ENCODE data around the gene MSTO1.
"Not testable (repeated sequence)": the region's sequence is repeated elsewhere in the genome, so short reads cannot be mapped to it uniquely, and the experiment has no call there.

Gene MSTO1

GRCh38 chr1:155589282-155589681 is 20.7 kb upstream of the MSTO1 start:
- not testable (repeated sequence) for H3K4me1 ChIP-seq (ENCODE audit: control insufficient read depth, insufficient read depth, low read length); H3K9me3 ChIP-seq (ENCODE audit: control insufficient read depth, low read length); H3K27ac ChIP-seq (ENCODE audit: insufficient read depth, low read depth, low read length, poor library complexity, severe bottlenecking); H3K36me3 ChIP-seq (ENCODE audit: control insufficient read depth, insufficient read depth, low read length); H3K4me3 ChIP-seq (ENCODE audit: insufficient read depth, low read depth, low read length); H3K27me3 ChIP-seq (ENCODE audit: control insufficient read depth, insufficient read depth, low read length, poor library complexity, severe bottlenecking)
- WGBS, 2 experiments, result 91 to 100% methylated on average over 1 of the region's 3 CpGs

GRCh38 chr1:155590516-155591247 is 19.3 kb upstream of the MSTO1 start:
- H3K27ac ChIP-seq (ENCODE audit: insufficient read depth, low read depth, low read length, poor library complexity, severe bottlenecking); H3K36me3 ChIP-seq (ENCODE audit: control insufficient read depth, insufficient read depth, low read length); H3K9me3 ChIP-seq (ENCODE audit: control insufficient read depth, low read length); H3K4me1 ChIP-seq (ENCODE audit: control insufficient read depth, insufficient read depth, low read length); H3K27me3 ChIP-seq (ENCODE audit: control insufficient read depth, insufficient read depth, low read length, poor library complexity, severe bottlenecking); H3K4me3 ChIP-seq (ENCODE audit: insufficient read depth, low read depth, low read length): not testable (repeated sequence)
- WGBS, 2 experiments, result 87 to 89% methylated on average over 20 of the region's 20 CpGs

- Histone ChIP-seq H3K36me3 (ENCODE audit: control insufficient read depth, insufficient read depth, low read length) (no peaks in the 10 kb centered on the region), H3K9me3 (ENCODE audit: control insufficient read depth, low read length) (no peaks in the 10 kb centered on the region), H3K4me3 (ENCODE audit: insufficient read depth, low read depth, low read length) (no peak overlapping the region), H3K27me3 (ENCODE audit: control insufficient read depth, insufficient read depth, low read length, poor library complexity, severe bottlenecking) (no peaks in the 10 kb centered on the region), H3K27ac (ENCODE audit: insufficient read depth, low read depth, low read length, poor library complexity, severe bottlenecking) (no peak overlapping the region), H3K4me1 (ENCODE audit: control insufficient read depth, insufficient read depth, low read length) (peaks cover 10% of the 10 kb centered on the region)
- WGBS, 2 experiments, result 71 to 80% methylated on average over 3 to 6 of the region's 6 CpGs
Measured at GRCh38 chr1:155591770-155592169, 18.2 kb upstream of the MSTO1 start.

GRCh38 chr1:155595877-155596474 is 14.0 kb upstream of the MSTO1 start:
- not testable (repeated sequence) for H3K27me3 ChIP-seq (ENCODE audit: control insufficient read depth, insufficient read depth, low read length, poor library complexity, severe bottlenecking); H3K9me3 ChIP-seq (ENCODE audit: control insufficient read depth, low read length); H3K27ac ChIP-seq (ENCODE audit: insufficient read depth, low read depth, low read length, poor library complexity, severe bottlenecking); H3K4me3 ChIP-seq (ENCODE audit: insufficient read depth, low read depth, low read length); H3K36me3 ChIP-seq (ENCODE audit: control insufficient read depth, insufficient read depth, low read length)
- WGBS, 2 experiments, result 80 to 89% methylated on average over 3 of the region's 3 CpGs
- peaks cover 10% of the 10 kb centered on the region for H3K4me1 ChIP-seq (ENCODE audit: control insufficient read depth, insufficient read depth, low read length)

DNA sequence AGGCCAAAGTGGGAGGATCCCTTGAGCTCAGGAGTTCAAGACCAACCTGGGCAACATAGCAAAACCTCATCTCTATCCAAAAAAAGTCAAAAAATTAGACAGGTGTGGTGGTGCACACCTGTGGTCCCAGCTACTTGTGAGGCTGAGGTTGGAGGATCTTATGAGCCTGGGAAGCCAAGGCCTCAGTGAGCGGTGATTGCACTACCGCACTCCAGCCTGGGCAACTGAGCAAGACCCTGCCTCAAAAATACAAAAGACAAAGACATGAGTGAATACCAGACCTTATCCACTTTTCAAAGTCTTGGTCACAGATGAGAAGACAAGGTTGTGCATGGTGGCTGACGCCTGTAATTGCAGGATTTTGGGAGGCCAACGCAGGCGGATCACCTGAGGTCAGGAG is 13.2 kb upstream of the MSTO1 start:
- 94 to 98% methylated on average over 5 of the region's 5 CpGs for WGBS, 2 experiments
- H3K9me3 ChIP-seq (ENCODE audit: control insufficient read depth, low read length), result no peaks in the 10 kb centered on the region
- no peaks in the 10 kb centered on the region for H3K27me3 ChIP-seq (ENCODE audit: control insufficient read depth, insufficient read depth, low read length, poor library complexity, severe bottlenecking)
- peaks cover 10% of the 10 kb centered on the region for H3K4me1 ChIP-seq (ENCODE audit: control insufficient read depth, insufficient read depth, low read length)
- H3K4me3 ChIP-seq (ENCODE audit: insufficient read depth, low read depth, low read length), result no peak overlapping the region
- no peak overlapping the region for H3K27ac ChIP-seq (ENCODE audit: insufficient read depth, low read depth, low read length, poor library complexity, severe bottlenecking)
- H3K36me3 ChIP-seq (ENCODE audit: control insufficient read depth, insufficient read depth, low read length), result no peaks in the 10 kb centered on the region

GRCh38 chr1:155598842-155599331 is 11.1 kb upstream of the MSTO1 start:
- Histone ChIP-seq H3K4me3 (ENCODE audit: insufficient read depth, low read depth, low read length) (no peak overlapping the region), H3K4me1 (ENCODE audit: control insufficient read depth, insufficient read depth, low read length) (peaks cover 10% of the 10 kb centered on the region), H3K27ac (ENCODE audit: insufficient read depth, low read depth, low read length, poor library complexity, severe bottlenecking) (no peak overlapping the region), H3K36me3 (ENCODE audit: control insufficient read depth, insufficient read depth, low read length) (no peaks in the 10 kb centered on the region), H3K27me3 (ENCODE audit: control insufficient read depth, insufficient read depth, low read length, poor library complexity, severe bottlenecking) (no peaks in the 10 kb centered on the region), H3K9me3 (ENCODE audit: control insufficient read depth, low read length) (no peaks in the 10 kb centered on the region)
- WGBS, 2 experiments, result 42% methylated on average over 12 of the region's 12 CpGs

DNA sequence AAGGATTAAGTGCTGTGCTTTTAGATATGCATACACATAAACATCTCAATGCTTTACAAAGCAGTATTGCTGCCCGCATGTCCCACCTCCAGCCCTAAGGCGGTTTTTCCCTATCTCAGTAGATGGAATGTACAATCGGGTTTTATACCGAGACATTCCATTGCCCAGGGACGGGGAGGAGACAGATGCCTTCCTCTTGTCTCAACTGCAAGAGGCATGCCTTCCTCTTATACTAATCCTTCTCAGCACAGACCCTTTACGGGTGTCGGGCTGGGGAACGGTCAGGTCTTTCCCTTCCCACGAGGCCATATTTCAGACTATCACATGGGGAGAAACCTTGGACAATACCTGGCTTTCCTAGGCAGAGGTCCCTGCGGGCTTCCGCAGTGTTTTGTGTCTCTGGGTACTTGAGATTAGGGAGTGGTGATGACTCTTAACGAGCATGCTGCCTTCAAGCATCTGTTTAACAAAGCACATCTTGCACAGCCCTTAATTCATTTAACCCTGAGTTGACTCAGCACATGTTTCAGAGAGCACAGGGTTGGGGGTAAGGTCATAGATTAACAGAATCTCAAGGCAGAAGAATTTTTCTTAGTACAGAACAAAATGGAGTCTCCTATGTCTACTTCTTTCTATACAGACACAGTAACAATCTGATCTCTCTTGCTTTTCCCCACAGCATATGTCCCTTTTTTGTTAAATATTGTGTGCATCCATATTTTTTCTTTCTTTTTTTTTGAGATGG is 10.0 kb upstream of the MSTO1 start:
- H3K36me3 ChIP-seq (ENCODE audit: control insufficient read depth, insufficient read depth, low read length); H3K27ac ChIP-seq (ENCODE audit: insufficient read depth, low read depth, low read length, poor library complexity, severe bottlenecking); H3K27me3 ChIP-seq (ENCODE audit: control insufficient read depth, insufficient read depth, low read length, poor library complexity, severe bottlenecking); H3K4me3 ChIP-seq (ENCODE audit: insufficient read depth, low read depth, low read length); H3K9me3 ChIP-seq (ENCODE audit: control insufficient read depth, low read length): not testable (repeated sequence)
- 16 to 27% methylated on average over 6 to 9 of the region's 12 CpGs for WGBS, 2 experiments
- peaks cover 10% of the 10 kb centered on the region for H3K4me1 ChIP-seq (ENCODE audit: control insufficient read depth, insufficient read depth, low read length)

DNA sequence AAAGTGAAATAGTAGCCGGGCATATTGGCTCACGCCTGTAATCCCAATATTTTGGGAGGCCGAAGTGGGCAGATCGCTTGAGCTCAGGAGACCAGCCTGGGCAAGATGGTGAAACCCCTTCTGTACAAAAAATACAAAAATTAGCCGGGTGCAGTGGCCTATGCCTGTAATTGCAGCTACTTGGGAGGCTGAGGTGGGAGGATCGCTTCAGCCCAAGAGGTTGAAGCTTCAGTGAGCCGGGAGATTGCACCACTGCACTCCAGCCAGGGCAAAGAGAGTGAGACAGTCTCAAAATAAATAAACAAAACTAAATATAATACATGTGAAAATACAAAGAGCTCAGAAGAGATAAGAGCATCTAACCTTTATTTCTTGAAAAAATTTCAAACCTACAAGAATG is 2.3 kb upstream of the MSTO1 start:
- Histone ChIP-seq H3K4me1 (ENCODE audit: control insufficient read depth, insufficient read depth, low read length) (no peaks in the 10 kb centered on the region), H3K27ac (ENCODE audit: insufficient read depth, low read depth, low read length, poor library complexity, severe bottlenecking) (no peak overlapping the region), H3K36me3 (ENCODE audit: control insufficient read depth, insufficient read depth, low read length) (no peaks in the 10 kb centered on the region), H3K4me3 (ENCODE audit: insufficient read depth, low read depth, low read length) (no peak overlapping the region), H3K27me3 (ENCODE audit: control insufficient read depth, insufficient read depth, low read length, poor library complexity, severe bottlenecking) (no peaks in the 10 kb centered on the region), H3K9me3 (ENCODE audit: control insufficient read depth, low read length) (no peaks in the 10 kb centered on the region)
- WGBS, 2 experiments, result 89 to 92% methylated on average over 7 of the region's 7 CpGs

DNA sequence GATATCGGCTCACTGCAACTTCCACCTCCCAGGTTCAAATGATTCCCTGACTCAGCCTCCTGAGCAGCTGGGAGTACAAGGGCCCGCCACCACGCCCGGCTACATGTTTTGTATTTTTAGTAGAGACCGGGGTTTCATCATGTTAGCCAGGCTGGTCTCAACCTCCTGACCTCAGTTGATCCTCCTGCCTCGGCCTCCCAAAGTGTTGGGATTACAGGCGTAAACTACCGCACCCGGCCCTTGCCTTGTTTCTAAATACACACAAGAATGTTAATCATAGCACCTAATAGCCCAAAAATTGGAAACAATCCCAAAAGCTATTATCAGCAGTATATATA is 1.2 kb upstream of the MSTO1 start:
- no peaks in the 10 kb centered on the region for H3K27me3 ChIP-seq (ENCODE audit: control insufficient read depth, insufficient read depth, low read length, poor library complexity, severe bottlenecking)
- no peak overlapping the region for H3K27ac ChIP-seq (ENCODE audit: insufficient read depth, low read depth, low read length, poor library complexity, severe bottlenecking)
- H3K9me3 ChIP-seq (ENCODE audit: control insufficient read depth, low read length), result no peaks in the 10 kb centered on the region
- 92 to 93% methylated on average over 9 of the region's 9 CpGs for WGBS, 2 experiments
- peaks cover 5% of the 10 kb centered on the region for H3K36me3 ChIP-seq (ENCODE audit: control insufficient read depth, insufficient read depth, low read length)
- H3K4me1 ChIP-seq (ENCODE audit: control insufficient read depth, insufficient read depth, low read length), result no peaks in the 10 kb centered on the region
- H3K4me3 ChIP-seq (ENCODE audit: insufficient read depth, low read depth, low read length), result no peak overlapping the region

DNA sequence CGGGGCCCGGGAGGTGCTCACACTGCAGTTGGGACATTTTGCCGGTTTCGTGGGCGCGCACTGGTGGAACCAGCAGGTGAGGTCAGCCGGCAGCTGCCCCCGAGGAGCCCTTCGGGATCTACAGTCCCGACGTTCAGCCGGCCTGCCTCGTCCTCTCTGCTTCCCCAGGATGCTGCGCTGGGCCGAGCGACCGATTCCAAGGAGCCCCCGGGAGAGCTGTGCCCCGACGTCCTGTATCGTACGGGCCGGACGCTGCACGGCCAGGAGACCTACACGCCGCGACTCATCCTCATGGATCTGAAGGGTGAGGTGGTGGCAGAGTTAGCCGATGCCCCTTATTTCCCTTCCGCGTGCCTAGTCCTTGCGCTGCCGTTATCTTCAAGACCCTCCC is 234 bp downstream of the MSTO1 start:
- not testable (repeated sequence) for H3K9me3 ChIP-seq (ENCODE audit: control insufficient read depth, low read length); H3K4me1 ChIP-seq (ENCODE audit: control insufficient read depth, insufficient read depth, low read length); H3K27ac ChIP-seq (ENCODE audit: insufficient read depth, low read depth, low read length, poor library complexity, severe bottlenecking); H3K36me3 ChIP-seq (ENCODE audit: control insufficient read depth, insufficient read depth, low read length); H3K27me3 ChIP-seq (ENCODE audit: control insufficient read depth, insufficient read depth, low read length, poor library complexity, severe bottlenecking)
- WGBS, 2 experiments, result 0% methylated on average over 5 of the region's 33 CpGs; no CpG with 5 or more reads in 1 of the 2 experiments
- H3K4me3 ChIP-seq (ENCODE audit: insufficient read depth, low read depth, low read length), result peak overlapping the region; percentile 64
